NCI-H187 treated with DMSO at 0.1 percent for 48 hours (cell line): ENCODE measurements around the gene FAM227A.
"Not testable (repeated sequence)": the region's sequence is repeated elsewhere in the genome, so short reads cannot be mapped to it uniquely, and the experiment has no call there.

Experiments used
- DNase-seq: peaks from one replicate; lab custom pipeline; 2025; lab: John Stamatoyannopoulos, UW

Gene FAM227A

DNA sequence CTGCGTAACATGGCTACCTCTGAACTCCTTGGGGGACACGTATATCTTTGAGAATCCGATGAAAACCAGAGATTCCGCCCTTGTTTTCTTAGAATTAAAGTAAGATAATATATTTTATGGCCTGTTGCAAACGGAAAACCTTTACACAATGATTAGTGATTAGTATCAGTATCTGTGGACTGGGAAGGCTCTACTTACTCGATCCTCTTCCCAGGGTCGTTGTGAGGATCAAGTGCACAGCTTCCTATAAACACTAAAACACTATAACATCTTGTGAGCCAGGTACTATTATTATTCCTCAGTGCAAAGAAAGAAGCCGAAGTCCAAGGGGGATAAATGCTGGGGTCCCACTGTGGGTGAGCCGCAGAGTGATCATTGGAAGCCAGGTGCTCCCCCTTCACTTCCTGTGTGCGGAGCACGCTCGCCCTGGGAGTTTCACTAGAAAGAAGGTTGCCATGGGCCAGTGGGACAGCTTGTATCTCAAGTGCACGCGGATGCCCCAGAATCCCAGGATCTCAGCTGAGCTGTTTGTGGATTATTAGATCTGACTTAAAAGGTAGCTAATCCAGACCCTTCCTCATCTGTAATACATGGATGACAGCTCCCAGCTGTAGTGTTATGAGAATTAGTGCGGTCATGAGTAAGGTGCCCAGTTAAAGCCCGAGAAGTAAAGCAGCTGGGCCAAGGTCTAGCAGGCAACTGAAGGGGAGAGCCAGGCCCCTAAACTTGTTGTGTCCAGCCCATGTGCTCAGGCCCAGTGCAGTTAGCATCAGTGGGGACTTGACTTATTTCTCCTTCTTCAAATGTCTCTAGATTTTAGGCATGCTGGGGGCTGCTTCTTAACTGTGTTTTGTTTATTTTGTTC lies 1.1 kb upstream of the FAM227A start:
- no peak for DNase-seq

DNA sequence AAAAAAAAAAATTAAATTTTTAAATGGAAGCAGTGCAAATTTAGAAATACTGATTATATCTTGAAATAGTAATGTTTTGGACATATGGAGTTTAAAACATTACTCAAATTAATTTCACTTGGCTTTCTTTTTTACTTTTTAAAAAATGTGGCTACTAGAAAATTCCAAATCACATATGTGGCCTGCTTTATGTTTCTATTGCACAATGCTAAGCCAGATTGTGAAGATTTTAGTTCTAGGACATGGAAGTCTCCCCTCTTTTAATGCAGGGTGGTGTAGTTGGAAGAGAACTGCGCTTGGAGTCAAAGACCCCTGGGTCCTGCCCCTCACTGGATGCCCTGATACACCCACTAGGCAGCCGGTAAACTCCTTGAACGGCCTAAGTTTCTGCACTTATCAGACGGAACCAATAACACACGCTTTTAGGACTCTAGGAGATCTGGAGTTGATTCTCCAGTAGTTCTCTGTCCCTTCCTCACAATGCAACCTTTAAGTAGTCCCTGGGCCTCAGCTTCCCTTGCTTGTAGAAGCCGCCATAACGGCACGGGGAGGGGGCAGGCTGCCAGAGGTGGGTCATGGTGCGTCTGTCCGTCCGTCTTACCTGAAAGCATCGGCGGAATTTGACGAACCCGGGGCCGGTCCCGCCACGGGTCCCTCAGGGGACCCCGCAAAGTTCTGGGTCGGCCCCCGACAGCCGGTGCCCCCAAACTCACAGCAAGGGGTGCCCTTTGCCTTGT lies 505 bp downstream of the FAM227A start:
- DNase-seq = no peak

DNA sequence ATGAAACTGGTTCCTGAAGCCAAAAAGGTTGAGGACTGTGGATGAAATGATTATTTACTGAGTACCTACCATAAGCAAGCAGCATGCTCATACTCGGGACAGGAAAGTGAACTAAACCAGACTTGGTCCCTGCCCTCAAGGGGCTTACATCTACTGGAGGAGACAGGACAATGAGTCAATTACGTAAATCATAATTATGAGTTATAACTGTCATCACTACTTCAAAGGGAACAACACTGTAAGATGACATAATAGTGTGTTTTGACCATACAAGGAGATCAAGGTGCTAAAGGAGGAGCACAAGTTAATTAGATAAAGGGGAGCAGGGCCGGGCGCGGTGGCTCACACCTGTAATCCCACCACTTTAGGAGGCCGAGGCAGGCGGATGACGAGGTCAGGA lies 2.5 kb downstream of the FAM227A start:
- DNase-seq = no peak

DNA sequence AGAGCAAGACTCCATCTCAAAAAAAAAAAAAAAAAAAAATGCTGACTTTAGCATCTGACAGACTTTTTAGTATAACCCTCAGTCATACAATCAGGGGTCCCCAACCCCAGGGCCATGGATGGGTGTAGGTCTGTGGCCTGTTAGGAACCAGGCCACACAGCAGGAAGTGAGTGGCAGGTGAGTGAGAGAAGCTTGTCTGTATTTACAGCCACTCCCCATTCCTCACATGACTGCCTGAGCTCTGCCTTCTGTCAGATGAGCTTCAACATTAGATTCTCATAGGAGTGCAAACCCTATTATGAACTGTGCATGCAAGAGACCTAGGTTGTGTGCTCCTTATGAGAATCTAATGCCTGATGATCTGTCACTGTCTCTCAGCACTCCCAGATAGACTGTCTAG lies 3.3 kb downstream of the FAM227A start:
- no peak for DNase-seq

DNA sequence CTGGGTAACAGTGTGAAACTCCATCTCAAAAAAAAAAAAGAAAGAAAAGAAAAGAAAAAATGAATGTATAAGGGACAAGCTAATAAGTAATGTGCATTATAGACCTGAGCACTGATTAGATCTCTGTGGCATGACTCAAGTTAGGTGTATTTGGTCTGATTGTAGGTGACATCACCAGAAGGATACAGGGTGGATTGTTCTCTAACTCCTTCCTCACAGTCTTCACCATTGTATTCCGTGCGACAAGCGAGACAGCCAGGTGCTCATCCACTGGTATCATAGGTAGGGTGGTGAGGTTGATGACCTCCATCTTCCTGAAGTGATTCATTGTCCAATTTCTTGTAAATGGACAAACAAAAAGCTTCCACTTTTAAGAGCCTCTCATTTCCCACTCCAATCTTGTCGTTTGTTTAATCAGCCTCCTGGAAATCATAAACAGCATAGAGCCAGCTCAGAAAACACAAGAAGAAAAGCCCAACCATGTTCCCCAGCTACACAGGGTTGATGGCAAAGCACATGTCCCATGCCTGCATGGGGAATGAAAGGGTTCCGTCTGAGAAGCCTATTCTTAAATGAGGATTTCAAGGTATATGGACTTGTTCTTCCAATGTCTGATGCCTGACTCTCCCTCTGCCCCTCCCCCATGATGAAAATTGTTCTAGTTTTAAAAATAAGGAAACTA lies 6.2 kb downstream of the FAM227A start:
- DNase-seq = no peak

DNA sequence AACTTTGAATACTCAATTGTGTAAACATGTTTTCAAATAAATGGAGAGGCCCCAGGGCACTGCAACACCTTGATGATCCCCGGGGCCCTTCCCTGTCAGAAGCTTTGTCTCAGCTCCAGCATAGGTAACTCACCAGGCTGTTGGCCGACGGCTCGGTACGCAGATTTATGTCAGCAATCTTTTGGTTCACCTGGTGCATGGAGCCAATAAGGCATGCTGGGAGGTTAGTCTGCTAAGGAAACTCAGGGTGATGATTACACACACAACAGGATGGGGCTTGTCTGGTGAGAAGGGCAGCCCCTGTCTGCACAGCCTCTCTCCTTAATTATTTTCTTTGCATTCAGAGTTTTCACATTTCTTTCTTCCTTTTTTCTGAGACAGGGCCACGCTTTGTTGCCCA lies 10.8 kb downstream of the FAM227A start:
- no peak for DNase-seq

DNA sequence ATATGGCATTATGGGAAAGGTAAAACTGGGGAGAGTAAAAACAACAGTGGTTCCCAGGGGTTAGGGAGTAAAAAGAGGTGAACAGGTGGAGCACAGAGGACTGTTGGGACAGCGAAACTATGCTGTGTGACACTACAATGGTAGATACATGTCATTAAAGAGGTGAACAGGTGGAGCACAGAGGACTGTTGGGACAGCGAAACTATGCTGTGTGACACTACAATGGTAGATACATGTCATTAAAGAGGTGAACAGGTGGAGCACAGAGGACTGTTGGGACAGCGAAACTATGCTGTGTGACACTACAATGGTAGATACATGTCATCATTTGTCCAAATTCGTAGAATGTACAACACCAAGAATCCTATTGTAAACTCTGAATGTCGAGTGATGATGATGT lies 11.9 kb downstream of the FAM227A start:
- not testable (repeated sequence) for DNase-seq

DNA sequence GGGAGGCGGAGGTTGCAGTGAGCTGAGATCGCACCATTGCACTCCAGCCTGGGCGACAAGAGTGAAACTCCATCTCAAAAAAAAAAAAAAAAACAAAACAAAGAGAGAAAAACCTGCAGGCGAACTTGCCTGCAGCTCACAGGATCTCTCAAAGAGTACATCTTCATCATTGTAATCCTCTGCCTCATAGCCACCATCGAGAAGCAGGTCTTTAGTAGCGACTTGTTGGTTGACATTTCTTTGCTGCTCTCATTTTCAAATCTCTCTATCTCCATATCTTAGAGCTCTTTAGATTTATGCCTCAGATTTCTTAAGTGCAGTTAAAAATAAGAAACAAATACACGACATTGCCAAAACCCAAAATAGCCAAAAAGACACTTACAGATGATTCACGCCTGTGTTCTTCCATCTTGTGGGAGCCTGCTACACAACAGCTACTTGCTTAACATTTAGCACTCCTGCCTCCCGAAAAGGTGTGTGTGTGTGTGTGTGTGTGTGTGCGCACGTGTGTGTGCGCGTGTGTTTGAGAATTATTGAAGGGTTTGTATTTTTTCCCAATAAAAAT lies 14.6 kb downstream of the FAM227A start:
- DNase-seq = no peak

DNA sequence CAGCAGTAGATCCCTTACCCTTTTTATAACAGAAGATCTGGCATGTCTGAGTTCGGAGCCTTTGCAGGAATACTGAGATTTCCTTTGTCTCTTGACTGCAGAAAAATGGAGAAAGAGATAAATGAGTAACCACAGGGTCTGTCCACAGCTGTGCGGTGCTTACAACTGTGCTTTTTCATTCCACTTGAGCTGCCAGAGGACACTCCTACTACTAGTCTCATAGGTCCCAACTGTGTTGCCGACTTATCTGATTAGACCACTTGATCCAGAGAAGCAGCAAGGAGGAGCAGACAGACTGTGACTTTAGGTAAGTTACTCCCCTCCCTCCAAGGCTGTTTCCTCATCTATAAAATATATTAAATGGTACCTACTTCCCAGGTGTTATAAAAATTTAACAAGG lies 17.5 kb downstream of the FAM227A start:
- DNase-seq = no peak

DNA sequence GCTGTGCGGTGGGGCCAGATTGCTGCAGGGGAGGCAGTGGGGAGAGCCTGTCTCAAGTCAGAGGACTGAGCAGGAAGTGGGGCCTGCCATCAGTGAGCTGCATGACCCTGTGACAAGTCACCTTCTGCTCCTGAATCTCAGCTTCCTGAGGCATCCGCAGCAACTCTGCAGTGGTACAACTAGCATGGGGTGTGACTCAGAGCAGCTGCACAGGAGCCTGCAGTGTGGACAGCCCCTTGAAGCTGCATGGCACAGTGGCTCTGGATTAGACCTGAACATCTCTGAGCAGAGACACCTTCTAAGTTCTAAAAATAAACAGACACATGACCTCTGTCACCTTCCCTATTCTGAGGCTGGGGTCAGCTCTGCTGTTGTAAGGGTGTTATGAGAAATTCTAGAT lies 18.0 kb downstream of the FAM227A start:
- DNase-seq = no peak

DNA sequence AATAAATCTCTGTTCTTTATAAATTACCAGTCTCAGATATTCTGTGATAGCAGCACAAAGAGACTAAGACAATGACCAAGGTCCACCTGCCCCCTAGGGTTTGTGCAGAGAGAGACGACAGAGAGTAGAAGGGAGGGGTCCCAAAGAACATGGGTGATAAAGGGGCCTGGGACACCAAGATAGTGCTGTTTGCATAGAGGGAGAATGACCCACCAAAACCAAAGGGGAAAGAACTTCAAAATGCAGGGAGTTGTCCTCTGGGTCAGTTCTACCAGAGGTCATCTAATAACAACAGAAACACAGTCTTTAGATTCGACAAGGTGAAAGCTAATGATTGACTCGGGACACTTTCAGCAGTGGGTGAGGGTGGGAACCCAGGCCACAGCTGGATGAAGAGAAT lies 23.7 kb downstream of the FAM227A start:
- no peak for DNase-seq

DNA sequence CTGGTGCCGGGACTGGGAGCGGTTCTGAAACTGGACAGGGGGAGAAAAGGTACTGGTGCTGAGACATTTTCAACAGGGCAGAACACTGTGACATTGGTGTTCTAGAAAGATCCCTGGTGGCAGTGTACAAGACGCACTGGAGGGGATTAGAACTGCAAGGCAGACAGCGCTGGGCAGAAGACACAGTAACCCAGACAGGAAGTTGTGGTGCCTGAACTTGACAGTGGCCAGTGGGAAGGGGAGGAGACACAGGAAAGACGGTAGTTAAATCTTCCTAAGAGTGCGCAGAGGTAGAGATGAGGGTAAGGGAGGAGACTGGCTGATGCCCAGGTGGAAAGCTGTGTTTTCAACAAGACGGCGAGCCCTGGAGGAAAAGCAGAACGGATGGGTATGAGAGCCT lies 24.5 kb downstream of the FAM227A start:
- DNase-seq = no peak

DNA sequence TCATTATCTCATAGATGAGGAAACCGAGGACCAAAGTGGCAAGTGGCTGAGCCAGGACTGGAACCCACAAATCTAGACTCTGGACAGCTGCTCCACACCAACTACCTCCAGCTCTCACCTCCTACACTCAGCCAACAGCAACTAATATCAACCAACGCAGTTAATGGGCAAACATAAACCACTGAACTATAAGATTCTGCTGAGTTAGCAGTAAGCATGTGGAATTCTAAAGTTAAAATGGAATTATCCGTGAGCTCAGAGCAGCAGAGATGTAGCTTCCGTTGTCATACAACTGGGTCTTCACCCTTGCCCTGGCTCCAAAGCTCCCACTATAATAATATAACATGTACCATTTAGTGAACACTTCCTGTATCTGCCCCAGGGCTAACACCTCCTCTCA lies 27.1 kb downstream of the FAM227A start:
- no peak for DNase-seq

DNA sequence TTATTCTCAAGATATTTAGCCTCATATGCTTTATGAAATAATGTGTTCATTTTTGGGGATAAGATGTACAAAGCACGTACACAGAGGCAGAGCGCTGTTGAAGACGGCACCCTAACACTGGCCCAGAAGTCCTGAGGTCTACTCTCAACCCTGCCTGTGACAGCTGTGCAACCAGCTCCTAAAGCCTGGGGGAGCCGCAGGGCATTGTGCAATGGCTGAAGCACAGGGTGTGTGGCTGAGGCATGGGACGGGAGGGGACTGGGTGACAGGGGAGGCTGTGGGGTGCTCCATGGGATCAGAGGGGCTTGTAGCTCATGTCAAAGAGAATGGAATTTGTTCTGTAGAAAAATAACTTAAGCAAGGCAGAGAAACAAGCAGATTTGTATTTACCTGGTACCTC lies 27.7 kb downstream of the FAM227A start:
- DNase-seq = no peak

DNA sequence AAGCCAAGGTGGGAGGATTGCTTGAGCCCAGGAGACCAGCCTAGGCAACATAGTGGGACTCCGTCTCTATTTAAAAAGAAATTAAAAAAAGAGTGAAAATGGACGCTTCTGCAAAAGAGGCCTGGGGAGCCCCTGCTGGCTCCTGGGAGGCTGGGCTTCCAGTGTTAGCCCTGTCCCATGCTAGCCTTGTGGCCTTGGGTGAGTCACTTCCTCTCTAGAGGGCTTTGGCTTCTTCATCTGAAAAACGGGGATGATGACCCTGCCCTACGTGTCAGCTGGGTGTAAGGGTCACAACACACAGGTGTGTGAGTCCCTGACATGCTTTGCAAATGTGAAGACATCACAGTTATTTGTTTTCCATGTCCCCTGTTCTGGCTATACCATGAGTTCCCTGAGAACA lies 32.8 kb downstream of the FAM227A start:
- no peak for DNase-seq

DNA sequence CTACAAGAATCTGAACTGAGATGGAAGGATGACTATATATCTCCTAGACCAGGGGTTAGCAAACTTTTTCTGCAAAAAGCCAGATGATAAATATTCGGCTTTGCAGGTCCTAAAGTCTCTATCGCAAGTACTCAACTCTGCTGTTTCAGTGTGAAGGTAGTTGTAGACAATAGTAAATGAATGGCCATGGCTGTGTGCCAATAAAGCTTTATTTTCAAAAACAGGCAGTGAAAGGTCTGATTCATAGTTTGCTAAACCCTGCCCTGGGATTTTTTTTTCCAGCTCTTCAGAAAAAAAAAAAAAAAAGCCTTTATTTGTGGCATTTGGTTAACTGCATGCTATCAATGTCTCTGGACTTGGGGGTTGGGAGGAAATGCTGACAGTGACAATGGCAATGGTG lies 37.5 kb downstream of the FAM227A start:
- no peak for DNase-seq

DNA sequence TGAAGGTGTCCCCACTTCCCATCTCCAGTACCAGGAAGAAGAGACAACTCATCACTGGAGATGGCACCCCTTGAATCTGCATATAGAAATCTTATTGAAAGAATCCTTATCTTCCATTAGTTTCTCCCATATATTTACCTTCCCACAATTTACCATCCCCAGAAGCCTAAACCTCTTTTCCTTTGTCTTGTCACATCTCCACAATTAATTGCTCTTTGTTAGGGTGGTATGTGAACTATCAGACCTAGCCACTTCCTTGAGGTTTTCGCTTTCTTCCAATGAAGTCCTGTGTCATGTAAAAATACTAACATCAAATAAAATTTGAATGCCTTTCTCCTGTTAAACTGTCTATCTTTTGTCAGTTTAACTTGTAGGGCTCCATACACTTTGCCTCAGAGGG lies 37.9 kb downstream of the FAM227A start:
- DNase-seq = no peak

DNA sequence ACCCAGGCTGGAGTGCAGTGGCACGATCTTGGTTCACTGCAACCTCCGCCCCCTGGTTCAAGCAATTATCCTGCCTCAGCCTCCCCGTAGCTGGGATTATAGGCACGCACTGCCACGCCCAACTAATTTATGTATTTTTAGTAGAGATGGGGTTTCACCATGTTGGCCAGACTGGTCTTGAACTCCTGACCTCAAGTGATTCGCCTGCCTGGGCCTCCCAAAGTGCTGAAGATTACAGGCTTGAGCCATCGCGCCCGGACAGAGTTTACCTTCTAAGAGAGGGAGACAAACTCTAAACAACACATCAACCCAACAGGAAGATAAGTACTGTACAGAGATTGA lies 41.2 kb downstream of the FAM227A start:
- not testable (repeated sequence) for DNase-seq

DNA sequence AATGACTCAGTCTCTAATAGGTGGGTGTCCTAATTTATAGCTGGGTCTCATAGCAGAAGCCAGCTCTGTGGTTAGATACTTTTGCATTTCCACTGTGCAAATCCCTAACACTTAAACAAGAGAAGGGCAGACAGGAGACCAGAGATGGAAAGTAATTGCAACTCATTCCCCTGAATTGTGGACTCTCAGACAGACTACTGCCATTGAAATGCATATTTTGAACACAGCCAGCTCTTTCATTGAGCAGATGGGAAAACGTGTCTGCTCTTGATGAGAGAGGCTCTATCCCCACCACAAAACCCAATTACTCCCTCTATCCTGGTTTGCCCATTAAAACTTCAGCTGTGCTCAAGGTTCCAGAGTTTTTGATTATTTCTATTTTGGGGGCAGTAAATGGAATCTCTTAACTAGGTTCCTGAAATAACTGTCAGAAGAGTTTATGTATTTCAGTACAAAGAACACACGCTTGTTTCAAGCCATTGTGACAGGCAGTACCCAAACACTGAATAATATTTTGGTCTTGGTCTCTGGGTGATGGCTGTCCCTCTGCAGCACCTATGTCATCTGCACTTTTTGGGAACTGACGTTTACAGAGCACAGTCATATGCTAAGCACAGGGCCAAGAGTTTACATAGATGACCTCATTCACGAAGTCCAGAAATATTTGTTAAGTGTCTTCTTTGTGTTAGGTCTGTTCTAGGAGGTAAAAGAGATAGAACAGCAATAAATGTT lies 41.7 kb downstream of the FAM227A start:
- DNase-seq = no peak

DNA sequence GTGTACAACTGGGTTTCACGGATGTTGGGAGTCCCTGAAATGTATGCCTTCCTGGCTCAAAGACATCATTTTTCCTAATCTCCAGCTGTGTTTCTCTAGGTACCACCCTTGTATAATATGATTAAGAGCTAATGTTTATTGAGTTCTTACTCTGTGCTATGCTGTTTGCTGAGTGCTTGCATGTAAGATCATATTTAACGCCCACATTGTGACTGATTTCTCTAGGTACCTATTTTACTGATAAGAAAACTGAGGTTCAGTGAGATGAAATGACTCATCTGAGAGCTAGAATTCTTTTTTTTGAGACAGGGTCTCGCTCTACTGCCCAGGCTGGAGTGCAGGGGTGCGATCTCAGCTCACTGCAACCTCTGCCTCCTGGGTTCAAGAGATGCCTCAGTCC lies 42.6 kb downstream of the FAM227A start:
- no peak for DNase-seq

DNA sequence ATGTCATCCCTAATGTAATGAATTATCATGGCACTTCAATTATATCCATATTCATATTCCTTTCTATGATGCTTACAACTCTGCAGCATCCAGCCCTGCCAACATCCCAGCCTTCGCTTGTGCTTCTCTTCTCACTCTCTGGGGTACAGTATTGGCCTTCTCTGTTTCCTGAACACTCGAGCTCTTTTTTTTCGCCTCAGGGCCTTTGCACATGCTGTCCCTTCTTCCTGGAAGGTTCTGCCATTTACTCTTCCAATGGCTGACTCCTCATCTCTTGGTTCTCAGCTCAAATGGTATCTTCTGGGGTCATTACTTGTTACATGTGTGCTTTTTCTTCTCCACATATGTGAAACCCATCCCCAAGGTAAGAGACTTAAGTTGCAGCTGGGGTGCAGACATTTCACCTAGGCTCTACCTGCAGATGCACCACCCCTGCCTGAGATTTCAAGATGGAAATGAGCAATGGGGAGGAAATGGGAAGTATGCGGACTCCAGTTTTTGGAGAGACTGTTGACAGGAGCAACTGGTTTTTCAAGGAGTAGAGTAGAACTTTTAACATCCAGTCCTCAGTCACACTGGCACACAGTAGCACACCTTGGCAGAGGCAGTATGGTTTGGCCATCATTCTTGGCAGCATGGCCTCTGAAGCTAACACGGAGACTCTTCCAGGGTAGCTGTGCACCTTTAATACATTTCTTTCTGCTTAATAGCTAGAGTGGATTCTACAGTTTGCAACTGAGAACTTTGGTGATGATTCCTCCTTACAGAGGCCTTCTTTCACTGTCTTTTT lies 43.8 kb downstream of the FAM227A start:
- no peak for DNase-seq
